ENCODE results near the gene FMN1. TPM values are rescaled to one million over a fixed set of nuclear protein-coding genes. Genes with fewer than 3 reads are reported as not detected.
A peak's percentile ranks its signal among the peaks of the same experiment; 100 is the strongest.

Gene FMN1
- total RNA-seq, 4 donors from 2014 or later, result 5.1 to 13.3 (median 9.0) TPM

GRCh38 chr15:32723171-32723948 is 471.2 kb downstream of the FMN1 start:
- WGBS, 2 donors (ENCODE audit: low coverage in 1 of 2), result 80 to 87% methylated on average over 1 to 2 of the region's 2 CpGs
- no peak for TF ChIP-seq POLR2A (IDR thresholded peaks at IDR 0.05)
- TF ChIP-seq CTCF (IDR thresholded peaks at IDR 0.05), result no peak
- no peak for TF ChIP-seq POLR2AphosphoS5 (IDR thresholded peaks at IDR 0.05)

DNA sequence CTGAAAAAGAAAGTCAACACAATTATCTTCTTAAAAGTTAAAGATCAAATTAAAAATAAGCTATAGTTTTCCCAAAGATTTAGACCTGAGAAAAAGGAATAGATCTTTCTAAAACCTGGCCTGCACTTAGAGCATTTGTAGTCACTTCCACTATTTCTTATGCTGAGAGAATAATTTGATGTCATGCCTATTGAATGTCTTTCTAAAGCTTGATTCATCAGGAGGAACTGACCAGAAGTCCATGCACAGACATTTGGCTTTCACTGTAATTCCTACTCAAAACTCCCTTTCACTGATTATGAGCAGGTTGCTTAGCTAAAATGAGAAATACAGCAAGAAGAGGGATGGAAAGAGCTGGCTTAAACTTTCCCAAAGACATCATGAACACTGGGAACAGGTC is 472.4 kb downstream of the FMN1 start:
- no peaks in the 10 kb centered on the region for H3K9me3 ChIP-seq
- H3K36me3 ChIP-seq, result no peaks in the 10 kb centered on the region
- no peak overlapping the region for H3K4me3 ChIP-seq
- peaks cover 25% of the 10 kb centered on the region for H3K27me3 ChIP-seq
- H3K4me1 ChIP-seq, result peaks cover 0 to 29% (median 19%) of the 10 kb centered on the region in 3 donors
- peak overlapping the region in 1 of 4 donors; percentile 30 for H3K27ac ChIP-seq
- TF ChIP-seq CTCF (IDR thresholded peaks at IDR 0.05) (no peak), POLR2AphosphoS5 (IDR thresholded peaks at IDR 0.05) (no peak), POLR2A (IDR thresholded peaks at IDR 0.05) (no peak), EP300 (IDR thresholded peaks at IDR 0.05) (no peak)
- no peak for ATAC-seq

More at GRCh38 chr15:32723171-32723948, 471.2 kb downstream of the FMN1 start:
- Histone ChIP-seq H3K27me3 (peaks cover 13% of the 10 kb centered on the region), H3K9me3 (no peaks in the 10 kb centered on the region), H3K36me3 (no peaks in the 10 kb centered on the region), H3K4me3 (no peak overlapping the region), H3K27ac (no peak overlapping the region), H3K4me1 (peaks cover 0 to 17% (median 7%) of the 10 kb centered on the region in 3 donors)
- ATAC-seq, result no peak

- Histone ChIP-seq H3K27me3 (peaks cover 26% of the 10 kb centered on the region), H3K27ac (peak overlapping the region in 2 of 4 donors; percentile 13 to 30), H3K4me3 (no peak overlapping the region), H3K4me1 (peaks cover 0 to 32% (median 21%) of the 10 kb centered on the region in 3 donors), H3K36me3 (no peaks in the 10 kb centered on the region), H3K9me3 (no peaks in the 10 kb centered on the region)
- ATAC-seq, result no peak
- TF ChIP-seq POLR2AphosphoS5 (IDR thresholded peaks at IDR 0.05), result peak; percentile 17
- TF ChIP-seq POLR2A (IDR thresholded peaks at IDR 0.05), result no peak
- WGBS, 2 donors (ENCODE audit: low coverage in 1 of 2), result 64 to 68% methylated on average over 4 to 5 of the region's 6 CpGs
These were observed 472.9 kb downstream of the FMN1 start for GRCh38 chr15:32721596-32721995.

GRCh38 chr15:32718821-32719716 is 475.4 kb downstream of the FMN1 start:
- Histone ChIP-seq H3K4me3 (peak overlapping the region; percentile 56 to 69), H3K27me3 (peaks cover 45% of the 10 kb centered on the region), H3K27ac (peak overlapping the region; percentile 71 to 89 (median 85)), H3K36me3 (no peaks in the 10 kb centered on the region), H3K9me3 (no peaks in the 10 kb centered on the region), H3K4me1 (peaks cover 0 to 32% (median 21%) of the 10 kb centered on the region in 3 donors)
- peak; percentile 29 for ATAC-seq
- TF ChIP-seq POLR2A (IDR thresholded peaks at IDR 0.05) (no peak), EP300 (IDR thresholded peaks at IDR 0.05) (no peak), POLR2AphosphoS5 (IDR thresholded peaks at IDR 0.05) (no peak), CTCF (IDR thresholded peaks at IDR 0.05) (no peak)
- 0 to 2% methylated on average over 1 to 6 of the region's 70 CpGs for WGBS, 2 donors (ENCODE audit: low coverage in 1 of 2)

- TF ChIP-seq CTCF (IDR thresholded peaks at IDR 0.05) (no peak), POLR2AphosphoS5 (IDR thresholded peaks at IDR 0.05) (peak; percentile 12)
- ATAC-seq, result peak; percentile 17
- Histone ChIP-seq H3K4me3 (peak overlapping the region; percentile 56 to 69), H3K4me1 (peaks cover 0 to 32% (median 21%) of the 10 kb centered on the region in 3 donors), H3K36me3 (no peaks in the 10 kb centered on the region), H3K27ac (peak overlapping the region; percentile 71 to 89 (median 85)), H3K27me3 (peaks cover 45% of the 10 kb centered on the region), H3K9me3 (no peaks in the 10 kb centered on the region)
- WGBS, 2 donors (ENCODE audit: low coverage in 1 of 2), result no CpG with 5 or more reads among the region's 60 CpGs
These were observed 476.2 kb downstream of the FMN1 start for GRCh38 chr15:32718227-32718820.
